Measurements from ENCODE around the gene TMEM170A.
"Not testable (repeated sequence)": the region's sequence is repeated elsewhere in the genome, so short reads cannot be mapped to it uniquely, and the experiment has no call there.

TMEM170A gene

GRCh38 chr16:75471723-75472633 is 7.5 kb upstream of the TMEM170A start:
- DNase-seq (ENCODE audit: insufficient read length, low spot score) (peak; percentile 59), FAIRE-seq (peak; percentile 90)
- TF ChIP-seq TAF1 (IDR thresholded peaks at IDR 0.05; ENCODE audit: low read depth, low read length) (no peak), PAX5 (IDR thresholded peaks at IDR 0.05; ENCODE audit: insufficient read depth, low read length, severe bottlenecking) (no peak), SPI1 (IDR thresholded peaks at IDR 0.05; ENCODE audit: low read depth, low read length) (no peak), POLR2A (IDR thresholded peaks at IDR 0.05; ENCODE audit: low read depth, low read length) (no peak), POLR2AphosphoS5 (IDR thresholded peaks at IDR 0.05; ENCODE audit: low read depth, low read length) (no peak), POU2F2 (IDR thresholded peaks at IDR 0.05; ENCODE audit: low read depth, low read length) (no peak)

GRCh38 chr16:75466760-75467159 is 2.3 kb upstream of the TMEM170A start:
- TF ChIP-seq POU2F2 (IDR thresholded peaks at IDR 0.05; ENCODE audit: low read depth, low read length) (no peak), POLR2A (IDR thresholded peaks at IDR 0.05; ENCODE audit: low read depth, low read length) (no peak), SPI1 (IDR thresholded peaks at IDR 0.05; ENCODE audit: low read depth, low read length) (no peak), TAF1 (IDR thresholded peaks at IDR 0.05; ENCODE audit: low read depth, low read length) (no peak), POLR2AphosphoS5 (IDR thresholded peaks at IDR 0.05; ENCODE audit: low read depth, low read length) (no peak), PAX5 (IDR thresholded peaks at IDR 0.05; ENCODE audit: insufficient read depth, low read length, severe bottlenecking) (no peak)
- FAIRE-seq (no peak), DNase-seq (ENCODE audit: insufficient read length, low spot score) (no peak)

DNA sequence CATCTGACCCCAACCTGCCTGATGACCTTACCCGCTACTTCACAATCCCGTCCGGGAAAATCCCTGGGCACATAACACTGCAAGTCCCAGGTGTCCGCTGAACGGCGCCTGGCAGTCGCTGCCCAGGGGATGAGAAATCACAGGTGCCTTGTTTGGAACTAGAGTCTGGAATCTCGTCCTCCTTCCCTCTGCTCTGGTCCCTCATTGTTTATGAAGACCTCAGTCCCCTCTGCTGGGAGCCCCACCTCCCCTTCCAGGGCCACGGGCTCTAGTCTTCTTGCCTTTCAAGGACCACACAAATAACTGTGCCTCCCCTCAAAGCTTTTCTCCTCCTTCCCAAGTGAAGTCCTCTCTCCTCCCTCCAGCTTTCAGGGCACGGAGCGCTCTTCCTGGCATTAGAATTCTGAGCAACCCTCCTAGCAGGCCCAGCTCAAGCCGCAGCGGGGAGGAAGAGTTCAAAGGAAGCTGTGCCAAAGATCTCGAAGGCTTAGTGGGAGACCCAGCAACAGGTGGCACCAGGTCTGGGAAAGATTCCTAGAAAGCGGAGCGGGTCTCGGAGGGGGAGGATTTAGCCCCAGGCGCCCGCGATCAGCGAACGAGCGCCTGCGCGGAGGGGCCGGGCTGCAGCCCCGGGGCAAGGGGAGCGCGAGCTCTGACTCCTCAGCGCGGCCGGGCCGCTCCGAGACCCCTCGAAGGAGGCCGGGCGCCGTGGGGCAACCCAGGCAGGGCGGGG is 934 bp downstream of the TMEM170A start:
- FAIRE-seq: peak; percentile 56
- not testable (repeated sequence) for DNase-seq (ENCODE audit: insufficient read length, low spot score)

GRCh38 chr16:75462806-75463205 is 1.7 kb downstream of the TMEM170A start:
- no peak for DNase-seq (ENCODE audit: insufficient read length, low spot score)
- no peak for FAIRE-seq
- no peak for TF ChIP-seq POLR2A (IDR thresholded peaks at IDR 0.05; ENCODE audit: low read depth, low read length)
- no peak for TF ChIP-seq PAX5 (IDR thresholded peaks at IDR 0.05; ENCODE audit: insufficient read depth, low read length, severe bottlenecking)
- no peak for TF ChIP-seq SPI1 (IDR thresholded peaks at IDR 0.05; ENCODE audit: low read depth, low read length)
- no peak for TF ChIP-seq POU2F2 (IDR thresholded peaks at IDR 0.05; ENCODE audit: low read depth, low read length)
- no peak for TF ChIP-seq TAF1 (IDR thresholded peaks at IDR 0.05; ENCODE audit: low read depth, low read length)
- no peak for TF ChIP-seq POLR2AphosphoS5 (IDR thresholded peaks at IDR 0.05; ENCODE audit: low read depth, low read length)

DNA sequence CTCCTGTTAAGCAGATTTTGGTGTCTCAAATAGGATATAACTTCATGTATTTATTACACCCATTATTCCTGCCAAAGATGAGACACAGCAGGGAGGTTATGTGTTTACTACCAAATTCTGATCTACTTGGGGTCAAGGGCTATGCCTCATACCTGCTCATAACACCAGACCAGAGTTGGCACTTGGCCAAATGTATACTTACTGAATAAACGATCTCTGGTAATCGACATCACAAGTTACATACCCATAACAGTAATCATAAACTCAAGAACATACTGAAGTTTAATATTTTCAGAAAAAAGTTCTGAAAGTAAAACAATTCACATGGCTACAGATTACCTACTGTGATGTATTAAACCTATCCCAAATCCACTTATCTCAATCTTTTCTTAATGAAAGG is 2.9 kb downstream of the TMEM170A start:
- no peak for FAIRE-seq
- TF ChIP-seq TAF1 (IDR thresholded peaks at IDR 0.05; ENCODE audit: low read depth, low read length): no peak
- TF ChIP-seq POU2F2 (IDR thresholded peaks at IDR 0.05; ENCODE audit: low read depth, low read length): no peak
- TF ChIP-seq POLR2AphosphoS5 (IDR thresholded peaks at IDR 0.05; ENCODE audit: low read depth, low read length): no peak
- TF ChIP-seq POLR2A (IDR thresholded peaks at IDR 0.05; ENCODE audit: low read depth, low read length): no peak
- no peak for TF ChIP-seq PAX5 (IDR thresholded peaks at IDR 0.05; ENCODE audit: insufficient read depth, low read length, severe bottlenecking)
- no peak for TF ChIP-seq SPI1 (IDR thresholded peaks at IDR 0.05; ENCODE audit: low read depth, low read length)
- DNase-seq (ENCODE audit: insufficient read length, low spot score): no peak

DNA sequence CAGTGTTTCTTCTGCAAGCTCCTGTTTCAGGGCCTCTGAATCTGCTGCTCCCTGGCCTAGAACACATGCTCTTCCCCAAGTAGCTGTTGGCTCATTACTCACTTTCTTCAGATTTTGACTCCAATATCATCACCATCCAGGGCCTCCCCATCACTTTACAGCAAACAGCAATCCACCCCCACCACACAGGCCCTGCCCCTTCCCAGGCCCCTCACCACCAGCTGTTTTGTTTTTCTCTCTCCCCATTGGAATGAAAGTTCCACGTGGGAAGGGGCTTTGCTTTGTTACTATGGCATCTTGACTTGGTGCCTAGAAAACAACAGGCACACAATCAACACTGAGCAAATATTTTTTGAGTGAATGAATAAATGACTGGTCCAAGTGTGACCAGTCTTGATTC is 4.0 kb downstream of the TMEM170A start:
- no peak for FAIRE-seq
- DNase-seq (ENCODE audit: insufficient read length, low spot score): no peak
- TF ChIP-seq TAF1 (IDR thresholded peaks at IDR 0.05; ENCODE audit: low read depth, low read length): no peak
- TF ChIP-seq SPI1 (IDR thresholded peaks at IDR 0.05; ENCODE audit: low read depth, low read length): no peak
- TF ChIP-seq POLR2AphosphoS5 (IDR thresholded peaks at IDR 0.05; ENCODE audit: low read depth, low read length): no peak
- TF ChIP-seq POLR2A (IDR thresholded peaks at IDR 0.05; ENCODE audit: low read depth, low read length): no peak
- no peak for TF ChIP-seq PAX5 (IDR thresholded peaks at IDR 0.05; ENCODE audit: insufficient read depth, low read length, severe bottlenecking)
- TF ChIP-seq POU2F2 (IDR thresholded peaks at IDR 0.05; ENCODE audit: low read depth, low read length): no peak

- TF ChIP-seq POLR2A (IDR thresholded peaks at IDR 0.05; ENCODE audit: low read depth, low read length): no peak
- TF ChIP-seq POLR2AphosphoS5 (IDR thresholded peaks at IDR 0.05; ENCODE audit: low read depth, low read length): no peak
- TF ChIP-seq SPI1 (IDR thresholded peaks at IDR 0.05; ENCODE audit: low read depth, low read length): no peak
- FAIRE-seq (no peak), DNase-seq (ENCODE audit: insufficient read length, low spot score) (no peak)
Observed at GRCh38 chr16:75459691-75460090, 4.8 kb downstream of the TMEM170A start.

DNA sequence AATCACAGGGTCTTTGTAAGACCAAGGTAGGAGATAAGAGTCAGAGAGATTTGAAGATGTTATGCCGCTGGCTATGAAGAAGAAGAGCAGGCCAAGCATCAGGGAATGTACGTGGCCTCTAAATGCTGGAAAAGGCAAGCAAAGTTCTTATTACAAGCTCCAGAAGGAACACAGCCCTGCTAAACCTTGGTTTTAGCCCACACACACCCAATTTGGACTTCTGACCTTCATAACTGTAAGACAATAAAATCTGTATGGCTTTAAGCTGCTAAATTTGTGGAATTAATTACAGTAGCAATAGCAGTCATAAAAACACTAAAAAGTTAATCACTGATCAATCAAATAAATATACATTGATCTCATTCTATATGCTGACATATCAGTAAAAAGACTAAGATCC is 6.0 kb downstream of the TMEM170A start:
- FAIRE-seq (no peak), DNase-seq (ENCODE audit: insufficient read length, low spot score) (no peak)

DNA sequence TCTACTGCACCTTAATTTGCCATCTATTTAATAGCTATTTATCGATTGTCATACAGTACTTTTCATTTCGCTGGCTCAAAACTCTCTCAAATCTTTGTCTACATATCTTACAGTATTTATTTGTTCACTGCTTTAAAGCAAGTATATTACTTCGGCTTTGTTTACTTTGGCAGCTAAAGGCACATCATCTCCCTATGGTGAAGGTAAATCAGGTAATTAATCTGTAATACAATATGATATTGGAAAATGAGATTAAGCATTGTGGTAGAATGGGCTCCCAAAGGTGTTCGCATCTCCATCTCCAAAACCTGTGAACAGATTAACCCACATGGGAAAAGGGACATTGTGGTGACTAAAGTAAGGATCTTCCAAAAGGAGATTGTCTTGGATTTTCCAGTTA is 6.5 kb downstream of the TMEM170A start:
- TF ChIP-seq POLR2A (IDR thresholded peaks at IDR 0.05; ENCODE audit: low read depth, low read length) (no peak), POU2F2 (IDR thresholded peaks at IDR 0.05; ENCODE audit: low read depth, low read length) (no peak)
- DNase-seq (ENCODE audit: insufficient read length, low spot score) (no peak), FAIRE-seq (no peak)

More for the DNA sequence above, 6.0 kb downstream of the TMEM170A start:
- no peak for TF ChIP-seq POU2F2 (IDR thresholded peaks at IDR 0.05; ENCODE audit: low read depth, low read length)
- TF ChIP-seq POLR2A (IDR thresholded peaks at IDR 0.05; ENCODE audit: low read depth, low read length): no peak
- TF ChIP-seq POLR2AphosphoS5 (IDR thresholded peaks at IDR 0.05; ENCODE audit: low read depth, low read length): no peak
- no peak for TF ChIP-seq SPI1 (IDR thresholded peaks at IDR 0.05; ENCODE audit: low read depth, low read length)
- TF ChIP-seq PAX5 (IDR thresholded peaks at IDR 0.05; ENCODE audit: insufficient read depth, low read length, severe bottlenecking): no peak

DNA sequence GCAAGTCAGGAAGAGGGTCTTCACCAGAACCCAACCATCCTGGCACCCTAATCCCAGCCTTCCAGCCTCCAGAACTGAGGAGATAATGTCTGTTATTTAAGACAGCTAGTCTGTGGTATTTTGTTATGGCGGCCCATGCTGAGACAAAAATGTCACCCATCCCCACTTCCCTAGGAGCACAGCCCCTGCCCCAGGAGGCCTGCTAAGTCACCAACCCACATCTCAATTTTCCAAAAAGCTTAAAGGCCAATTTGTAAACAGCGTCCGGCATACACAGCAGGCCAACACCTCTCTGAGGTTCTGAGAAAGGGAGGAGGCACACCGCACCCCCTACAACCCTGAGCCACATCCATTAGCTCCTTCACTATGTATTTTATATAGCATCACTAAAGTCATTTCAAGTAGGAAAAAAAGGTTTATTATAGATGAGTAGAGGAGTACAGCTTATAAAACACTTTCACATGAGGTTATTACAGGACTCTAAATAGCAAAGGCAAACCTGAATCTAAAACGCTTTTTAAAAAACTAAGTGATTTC is 6.9 kb downstream of the TMEM170A start:
- no peak for DNase-seq (ENCODE audit: insufficient read length, low spot score)
- FAIRE-seq: no peak

More for the DNA sequence above, 6.9 kb downstream of the TMEM170A start:
- no peak for TF ChIP-seq PAX5 (IDR thresholded peaks at IDR 0.05; ENCODE audit: insufficient read depth, low read length, severe bottlenecking)
- TF ChIP-seq SPI1 (IDR thresholded peaks at IDR 0.05; ENCODE audit: low read depth, low read length): no peak
- no peak for TF ChIP-seq POLR2AphosphoS5 (IDR thresholded peaks at IDR 0.05; ENCODE audit: low read depth, low read length)
- TF ChIP-seq POLR2A (IDR thresholded peaks at IDR 0.05; ENCODE audit: low read depth, low read length): no peak
- no peak for TF ChIP-seq POU2F2 (IDR thresholded peaks at IDR 0.05; ENCODE audit: low read depth, low read length)
- TF ChIP-seq TAF1 (IDR thresholded peaks at IDR 0.05; ENCODE audit: low read depth, low read length): no peak

Measured in GM12891 (cell line).